ENCODE data around the gene PRUNE2. TPM values are rescaled to one million over a fixed set of nuclear protein-coding genes. Genes with fewer than 3 reads are reported as not detected.
"Not testable (repeated sequence)": the region's sequence is repeated elsewhere in the genome, so short reads cannot be mapped to it uniquely, and the experiment has no call there.

The PRUNE2 gene
- total RNA-seq, 1 donor from 2014 or later = 0.78 TPM

- ATAC-seq (no peak), DNase-seq (ENCODE audit: low spot score) (no peak)
These were observed 162.0 kb downstream of the PRUNE2 start for GRCh38 chr9:76743931-76744330.

- ATAC-seq; DNase-seq (ENCODE audit: low spot score): not testable (repeated sequence)
These were observed 163.0 kb downstream of the PRUNE2 start for GRCh38 chr9:76742890-76743289.

- ATAC-seq (no peak), DNase-seq (ENCODE audit: low spot score) (no peak)
These were observed 164.4 kb downstream of the PRUNE2 start for GRCh38 chr9:76741524-76741923.

GRCh38 chr9:76738402-76738801 lies 167.5 kb downstream of the PRUNE2 start:
- DNase-seq (ENCODE audit: low spot score) = no peak
- no peak for ATAC-seq

- ATAC-seq (no peak), DNase-seq (ENCODE audit: low spot score) (no peak)
These were observed 168.6 kb downstream of the PRUNE2 start for GRCh38 chr9:76737154-76737902.

- DNase-seq (ENCODE audit: low spot score) = no peak
- ATAC-seq = no peak
These were observed 171.2 kb downstream of the PRUNE2 start for GRCh38 chr9:76734716-76735115.

- DNase-seq (ENCODE audit: low spot score) = no peak
- ATAC-seq = no peak
These were observed 172.8 kb downstream of the PRUNE2 start for GRCh38 chr9:76733096-76733495.

- ATAC-seq (no peak), DNase-seq (ENCODE audit: low spot score) (no peak)
These were observed 173.5 kb downstream of the PRUNE2 start for GRCh38 chr9:76732341-76732958.

- ATAC-seq = no peak
These were observed 175.1 kb downstream of the PRUNE2 start for GRCh38 chr9:76730801-76731200.

GRCh38 chr9:76729980-76730737 lies 175.8 kb downstream of the PRUNE2 start:
- ATAC-seq = no peak
- DNase-seq (ENCODE audit: low spot score) = no peak

More at GRCh38 chr9:76730801-76731200, 175.1 kb downstream of the PRUNE2 start:
- DNase-seq (ENCODE audit: low spot score) = no peak

- no peak for DNase-seq (ENCODE audit: low spot score)
These were observed 176.8 kb downstream of the PRUNE2 start for GRCh38 chr9:76729116-76729515.

GRCh38 chr9:76725885-76726284 lies 180.0 kb downstream of the PRUNE2 start:
- DNase-seq (ENCODE audit: low spot score) = no peak
- ATAC-seq = no peak

More at GRCh38 chr9:76729116-76729515, 176.8 kb downstream of the PRUNE2 start:
- ATAC-seq = no peak

- ATAC-seq (no peak), DNase-seq (ENCODE audit: low spot score) (no peak)
These were observed 180.8 kb downstream of the PRUNE2 start for GRCh38 chr9:76725011-76725546.

- no peak for ATAC-seq
- no peak for DNase-seq (ENCODE audit: low spot score)
These were observed 185.7 kb downstream of the PRUNE2 start for GRCh38 chr9:76720245-76720644.

GRCh38 chr9:76718166-76718565 lies 187.7 kb downstream of the PRUNE2 start:
- no peak for ATAC-seq
- DNase-seq (ENCODE audit: low spot score) = no peak

GRCh38 chr9:76717613-76718012 lies 188.3 kb downstream of the PRUNE2 start:
- ATAC-seq (no peak), DNase-seq (ENCODE audit: low spot score) (no peak)

- ATAC-seq (no peak), DNase-seq (ENCODE audit: low spot score) (no peak)
These were observed 188.7 kb downstream of the PRUNE2 start for GRCh38 chr9:76717176-76717575.

- no peak for DNase-seq (ENCODE audit: low spot score)
- no peak for ATAC-seq
These were observed 189.7 kb downstream of the PRUNE2 start for GRCh38 chr9:76716085-76716672.

GRCh38 chr9:76713381-76713780 lies 192.5 kb downstream of the PRUNE2 start:
- no peak for DNase-seq (ENCODE audit: low spot score)

GRCh38 chr9:76709020-76709419 lies 196.9 kb downstream of the PRUNE2 start:
- DNase-seq (ENCODE audit: low spot score) = no peak
- no peak for ATAC-seq

More at GRCh38 chr9:76713381-76713780, 192.5 kb downstream of the PRUNE2 start:
- no peak for ATAC-seq

GRCh38 chr9:76707510-76707909 lies 198.4 kb downstream of the PRUNE2 start:
- DNase-seq (ENCODE audit: low spot score) (no peak), ATAC-seq (no peak)

Data from left lobe of liver (tissue), 2 donors.